Activated T-cell treated with anti-CD3 and anti-CD28 coated beads for 4 hours (primary cell): ENCODE results near the gene IL18RAP.

ENCODE experiments used
- DNase-seq: peaks from one replicate; pipeline ENCODE4 v3.0.0-alpha.2; 2020

IL18RAP gene

GRCh38 chr2:102423368-102423767 lies 408 bp downstream of the IL18RAP start:
- no peak for DNase-seq

GRCh38 chr2:102424754-102425153 lies 1.8 kb downstream of the IL18RAP start:
- no peak for DNase-seq

- no peak for DNase-seq
Observed at GRCh38 chr2:102425441-102426132, 2.6 kb downstream of the IL18RAP start.

- DNase-seq, result no peak
Observed at GRCh38 chr2:102427249-102427648, 4.3 kb downstream of the IL18RAP start.

GRCh38 chr2:102428573-102428972 lies 5.6 kb downstream of the IL18RAP start:
- DNase-seq, result no peak

- no peak for DNase-seq
Observed at GRCh38 chr2:102432386-102432785, 9.4 kb downstream of the IL18RAP start.

GRCh38 chr2:102433973-102434654 lies 11.2 kb downstream of the IL18RAP start:
- DNase-seq, result no peak

GRCh38 chr2:102434655-102435381 lies 11.9 kb downstream of the IL18RAP start:
- DNase-seq, result no peak

GRCh38 chr2:102435741-102436140 lies 12.8 kb downstream of the IL18RAP start:
- DNase-seq, result no peak

GRCh38 chr2:102436323-102436722 lies 13.4 kb downstream of the IL18RAP start:
- no peak for DNase-seq

- DNase-seq, result no peak
Observed at GRCh38 chr2:102437122-102437521, 14.2 kb downstream of the IL18RAP start.

GRCh38 chr2:102438111-102438510 lies 15.2 kb downstream of the IL18RAP start:
- DNase-seq, result no peak

- no peak for DNase-seq
Observed at GRCh38 chr2:102438578-102438977, 15.6 kb downstream of the IL18RAP start.

- DNase-seq, result no peak
Observed at GRCh38 chr2:102439065-102439695, 16.2 kb downstream of the IL18RAP start.

- DNase-seq, result peak; percentile 39
Observed at GRCh38 chr2:102442967-102443828, 20.2 kb downstream of the IL18RAP start.

- no peak for DNase-seq
Observed at GRCh38 chr2:102444233-102444632, 21.3 kb downstream of the IL18RAP start.

GRCh38 chr2:102446936-102447335 lies 24.0 kb downstream of the IL18RAP start:
- DNase-seq, result no peak

- peak; percentile 63 for DNase-seq
Observed at GRCh38 chr2:102449370-102449974, 26.5 kb downstream of the IL18RAP start.

- DNase-seq, result no peak
Observed at GRCh38 chr2:102451968-102452367, 29.0 kb downstream of the IL18RAP start.

GRCh38 chr2:102453501-102453900 lies 30.5 kb downstream of the IL18RAP start:
- no peak for DNase-seq

GRCh38 chr2:102455061-102455670 lies 32.2 kb downstream of the IL18RAP start:
- no peak for DNase-seq

GRCh38 chr2:102460467-102460866 lies 37.5 kb downstream of the IL18RAP start:
- no peak for DNase-seq
